SJSA1 (cell line): ENCODE results near the gene C6orf136. TPM values are rescaled to one million over a fixed set of nuclear protein-coding genes. Genes with fewer than 3 reads are reported as not detected.
A peak's percentile ranks its signal among the peaks of the same experiment; 100 is the strongest.

ENCODE experiments used
- DNase-seq, 2 experiments: peaks; one replicate each; pipeline ENCODE4 v3.0.0-alpha.2; 2015 to 2020; ENCODE audit warnings: low spot score in 2 of 2, low read depth in 1 of 2
- H3K27ac ChIP-seq: fragments of 250-450 bp; sonication (Bioruptor Pico); 2 replicates; pipeline ENCODE4 v1.5.1; 2020; ENCODE audit warnings: mild to moderate bottlenecking, moderate library complexity
- H3K27me3 ChIP-seq: fragments of 250-450 bp; sonication (Bioruptor Pico); replicated peaks from 2 replicates; pipeline ENCODE4 v1.5.1; 2020; ENCODE audit warnings: mild to moderate bottlenecking, moderate library complexity
- H3K36me3 ChIP-seq: fragments of 250-450 bp; sonication (Bioruptor Pico); 2 replicates; pipeline ENCODE4 v1.5.1; 2020; ENCODE audit warnings: mild to moderate bottlenecking
- H3K4me1 ChIP-seq: fragments of 250-450 bp; sonication (Bioruptor Pico); replicated peaks from 2 replicates; pipeline ENCODE4 v1.6.1; 2021; ENCODE audit warnings: mild to moderate bottlenecking
- H3K4me3 ChIP-seq: fragments of 250-450 bp; sonication (Bioruptor Pico); 2 replicates; pipeline ENCODE4 v1.5.1; 2020; ENCODE audit warnings: mild to moderate bottlenecking
- H3K9me3 ChIP-seq: fragments of 250-450 bp; sonication (Bioruptor Pico); replicated peaks from 2 replicates; pipeline ENCODE4 v1.5.1; 2020; ENCODE audit warnings: mild to moderate bottlenecking
- total RNA-seq: library from RNA; depleted of rRNA; stranded (reverse); fragments of >200 nt; shearing (Covaris generic); gene quantifications from 2 replicates; pipeline ENCODE4 v1.2.3, GENCODE V29; 2014; rRNA removed

Gene C6orf136
- total RNA-seq, 1 experiment from 2014 or later: 4.9 TPM

GRCh38 chr6:30690403-30691207 is 43.7 kb downstream of the C6orf136 start, which contains the start of gene NRM:
Gene NRM (minus strand): TSS chr6:30690984. CDS start chr6:30690974, 10 bp downstream.
- H3K27me3 ChIP-seq: no peaks in the 10 kb centered on the region
- peak within 1 kb of the TSS; percentile 27 for H3K27ac ChIP-seq
- DNase-seq: peak; percentile 91 to 95
- H3K4me1 ChIP-seq: peaks cover 41% of the 10 kb centered on the region
- peak within 1 kb of the TSS; percentile 49 for H3K4me3 ChIP-seq
- no peaks in the 10 kb centered on the region for H3K9me3 ChIP-seq
- H3K36me3 ChIP-seq: peaks cover 5% of the 10 kb centered on the region

DNA sequence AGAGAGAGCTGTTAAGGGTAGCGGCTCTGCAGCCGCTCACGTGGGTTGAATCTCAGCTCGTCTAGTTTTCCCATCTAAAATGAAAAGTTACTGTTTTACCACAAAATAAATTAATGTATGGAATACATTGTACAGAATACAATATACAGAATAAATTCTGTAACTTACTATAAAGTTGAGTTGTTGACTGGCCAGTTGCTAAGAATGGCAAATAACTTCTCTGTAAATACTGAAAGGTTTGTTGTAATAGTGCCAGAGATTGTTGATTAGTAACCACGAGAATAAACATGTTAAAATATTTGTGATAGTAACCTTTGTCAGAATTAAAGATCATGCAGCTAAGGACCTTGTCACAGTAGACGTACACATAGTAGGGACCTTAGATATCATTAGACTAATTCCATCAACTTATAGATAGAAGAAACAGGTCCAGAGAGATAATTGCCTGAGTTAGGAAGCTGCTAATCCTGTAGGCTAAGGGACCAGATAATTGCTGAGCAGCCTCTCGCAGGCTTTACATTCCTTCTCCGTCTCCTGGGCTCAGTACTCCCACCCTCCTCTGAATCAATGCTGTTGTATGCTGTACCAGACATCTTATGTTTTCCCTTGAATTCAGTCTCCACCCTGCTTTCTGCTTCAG is 44.4 kb downstream of the C6orf136 start:
- Histone ChIP-seq H3K9me3 (no peaks in the 10 kb centered on the region), H3K4me3 (peak overlapping the region; percentile 49), H3K4me1 (peaks cover 36% of the 10 kb centered on the region), H3K36me3 (no peaks in the 10 kb centered on the region), H3K27me3 (no peaks in the 10 kb centered on the region), H3K27ac (peak overlapping the region; percentile 27)
- DNase-seq: no peak

DNA sequence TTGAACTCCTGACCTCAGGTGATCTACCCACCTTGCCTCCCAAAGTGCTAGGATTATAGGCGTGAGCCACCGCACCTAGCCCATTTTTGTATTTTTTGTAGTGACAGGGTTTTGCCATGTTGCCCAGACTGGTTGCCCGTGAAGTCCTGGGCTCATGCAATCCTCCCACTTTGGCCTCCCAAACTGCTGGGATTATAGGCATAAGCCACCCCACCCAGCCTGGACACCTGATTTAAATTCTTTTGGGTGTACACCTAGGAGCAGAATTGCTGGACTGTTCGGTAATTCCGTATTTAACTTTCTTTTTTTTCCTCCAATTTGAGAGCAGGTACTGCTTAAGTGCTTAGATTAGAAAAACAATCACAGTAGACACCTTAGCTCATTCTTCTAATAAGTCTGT is 49.5 kb downstream of the C6orf136 start:
- no peak for DNase-seq
- H3K27me3 ChIP-seq: no peaks in the 10 kb centered on the region
- no peak overlapping the region for H3K27ac ChIP-seq
- peaks cover 3% of the 10 kb centered on the region for H3K4me1 ChIP-seq
- peaks cover 9% of the 10 kb centered on the region; the same call in 1 of the 2 replicates for H3K36me3 ChIP-seq
- H3K9me3 ChIP-seq: no peaks in the 10 kb centered on the region
- H3K4me3 ChIP-seq: no peak overlapping the region

DNA sequence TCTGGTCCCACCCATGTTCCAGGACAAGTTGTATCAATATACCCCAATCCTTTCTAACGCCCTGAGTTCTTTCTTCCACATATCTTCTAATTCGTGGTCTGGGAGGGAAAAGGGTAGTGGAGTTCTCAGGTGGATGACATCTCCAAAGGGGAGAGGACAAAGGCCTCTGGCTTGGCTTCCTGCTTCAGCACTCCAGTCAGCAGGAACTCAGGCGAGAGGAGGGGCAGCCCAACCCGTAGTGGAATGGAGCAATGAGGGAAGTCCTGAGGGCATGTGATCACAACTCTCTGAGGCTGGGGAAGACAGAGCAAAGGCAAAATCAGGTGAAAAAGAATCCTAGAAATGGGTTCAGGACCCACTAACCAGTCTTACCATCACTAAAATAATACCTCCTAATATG is 53.4 kb downstream of the C6orf136 start:
- no peak for DNase-seq
- Histone ChIP-seq H3K9me3 (no peaks in the 10 kb centered on the region), H3K27me3 (no peaks in the 10 kb centered on the region), H3K27ac (no peak overlapping the region), H3K4me3 (no peak overlapping the region), H3K4me1 (no peaks in the 10 kb centered on the region), H3K36me3 (peaks cover 17% of the 10 kb centered on the region)

Other genes starting within 250 kb of the C6orf136 start
- 214 and 294 TPM in 2 replicates for gene HLA-E, start 157.6 kb upstream of the C6orf136 start, total RNA-seq
- gene GNL1, start 90.6 kb upstream of the C6orf136 start, total RNA-seq: 20.9 and 49.5 TPM in 2 replicates
- 7.8 and 7.9 TPM in 2 replicates for gene PRR3, start 89.8 kb upstream of the C6orf136 start, total RNA-seq
- gene ABCF1, start 75.7 kb upstream of the C6orf136 start, total RNA-seq: 38.8 and 59.3 TPM in 2 replicates
- 16.8 and 21.0 TPM in 2 replicates for gene PPP1R10, start 29.9 kb upstream of the C6orf136 start, total RNA-seq
- gene MRPS18B, start 29.3 kb upstream of the C6orf136 start, total RNA-seq: 44.4 and 46.8 TPM in 2 replicates
- 0.66 and 3.4 TPM in 2 replicates for gene ATAT1, start 20.3 kb upstream of the C6orf136 start, total RNA-seq
- gene DHX16, start 25.9 kb downstream of the C6orf136 start, total RNA-seq: 59.5 and 86.3 TPM in 2 replicates
- 53.2 and 76.8 TPM in 2 replicates for gene PPP1R18, start 39.5 kb downstream of the C6orf136 start, total RNA-seq
- 6.8 and 10.0 TPM in 2 replicates for gene NRM, start 43.9 kb downstream of the C6orf136 start, total RNA-seq
- 8.4 and 8.6 TPM in 2 replicates for gene MDC1, start 70.1 kb downstream of the C6orf136 start, total RNA-seq
- gene TUBB, start 73.2 kb downstream of the C6orf136 start, total RNA-seq: 1,157 and 1,642 TPM in 2 replicates
- 200 and 254 TPM in 2 replicates for gene FLOT1, start 95.6 kb downstream of the C6orf136 start, total RNA-seq
- 119 and 139 TPM in 2 replicates for gene IER3, start 97.4 kb downstream of the C6orf136 start, total RNA-seq
- gene DDR1, start 237.4 kb downstream of the C6orf136 start, total RNA-seq: 17.0 and 18.2 TPM in 2 replicates